ENCODE data around the gene LRP6.

DNA sequence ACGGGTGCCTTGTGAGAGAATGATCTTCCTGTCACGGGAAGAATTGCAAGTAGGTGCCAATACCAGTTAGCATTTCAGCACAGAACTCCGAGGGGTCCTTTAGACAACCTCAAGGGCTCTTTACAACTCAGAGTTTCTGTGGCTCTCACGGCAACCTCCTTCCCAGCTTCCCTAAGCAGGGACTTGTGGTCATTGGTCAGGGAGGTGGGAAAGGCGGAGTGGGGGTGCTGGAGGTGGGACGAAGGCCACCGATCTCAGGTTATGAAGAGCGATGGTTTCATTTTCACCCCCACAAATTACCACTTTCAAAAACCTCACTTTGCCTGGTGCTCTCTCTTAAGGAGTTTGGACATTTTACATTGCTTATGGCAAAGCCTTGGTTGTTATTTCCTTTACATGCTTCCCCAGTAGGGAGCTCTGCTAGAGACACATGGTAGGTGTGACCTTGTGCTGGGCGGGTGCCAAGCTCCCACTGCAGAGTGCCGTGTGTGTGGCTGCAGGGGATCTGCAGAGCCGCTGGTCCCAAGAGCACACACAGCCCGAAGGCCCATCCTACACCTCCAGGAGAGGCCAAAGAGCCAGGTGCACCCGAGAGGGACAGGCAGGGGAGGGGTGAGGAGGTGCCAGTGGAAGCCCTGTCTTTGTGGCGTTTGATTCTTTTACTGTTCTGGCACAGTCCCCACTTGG is 174.7 kb downstream of the LRP6 start:
- TF ChIP-seq, protein P1, sequence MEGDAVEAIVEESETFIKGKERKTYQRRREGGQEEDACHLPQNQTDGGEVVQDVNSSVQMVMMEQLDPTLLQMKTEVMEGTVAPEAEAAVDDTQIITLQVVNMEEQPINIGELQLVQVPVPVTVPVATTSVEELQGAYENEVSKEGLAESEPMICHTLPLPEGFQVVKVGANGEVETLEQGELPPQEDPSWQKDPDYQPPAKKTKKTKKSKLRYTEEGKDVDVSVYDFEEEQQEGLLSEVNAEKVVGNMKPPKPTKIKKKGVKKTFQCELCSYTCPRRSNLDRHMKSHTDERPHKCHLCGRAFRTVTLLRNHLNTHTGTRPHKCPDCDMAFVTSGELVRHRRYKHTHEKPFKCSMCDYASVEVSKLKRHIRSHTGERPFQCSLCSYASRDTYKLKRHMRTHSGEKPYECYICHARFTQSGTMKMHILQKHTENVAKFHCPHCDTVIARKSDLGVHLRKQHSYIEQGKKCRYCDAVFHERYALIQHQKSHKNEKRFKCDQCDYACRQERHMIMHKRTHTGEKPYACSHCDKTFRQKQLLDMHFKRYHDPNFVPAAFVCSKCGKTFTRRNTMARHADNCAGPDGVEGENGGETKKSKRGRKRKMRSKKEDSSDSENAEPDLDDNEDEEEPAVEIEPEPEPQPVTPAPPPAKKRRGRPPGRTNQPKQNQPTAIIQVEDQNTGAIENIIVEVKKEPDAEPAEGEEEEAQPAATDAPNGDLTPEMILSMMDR (IDR thresholded peaks at IDR 0.05), result no peak
- no peak for TF ChIP-seq ZFX (IDR thresholded peaks at IDR 0.05; ENCODE audit: borderline replicate concordance)
